GM18861 (cell line): ENCODE measurements around the gene CTIF.

ENCODE experiments used
- ATAC-seq: cut with Tn5 transposase; IDR thresholded peaks from one replicate; pipeline ENCODE4 v1.9.1; 2021; ENCODE audit not compliant: unreplicated experiment

Gene CTIF

GRCh38 chr18:48573632-48574283, 34.9 kb downstream of the CTIF start:
- ATAC-seq = no peak

- no peak for ATAC-seq
Measured at GRCh38 chr18:48574667-48575300, 36.0 kb downstream of the CTIF start.

- ATAC-seq = no peak
Measured at GRCh38 chr18:48575301-48575657, 36.4 kb downstream of the CTIF start.

GRCh38 chr18:48575658-48576456, 37.0 kb downstream of the CTIF start:
- no peak for ATAC-seq

GRCh38 chr18:48576457-48576771, 37.6 kb downstream of the CTIF start:
- no peak for ATAC-seq

- no peak for ATAC-seq
Measured at GRCh38 chr18:48577478-48578190, 38.8 kb downstream of the CTIF start.

GRCh38 chr18:48578289-48578688, 39.5 kb downstream of the CTIF start:
- no peak for ATAC-seq

- no peak for ATAC-seq
Measured at GRCh38 chr18:48580066-48580465, 41.2 kb downstream of the CTIF start.

- ATAC-seq = no peak
Measured at GRCh38 chr18:48580782-48581181, 42.0 kb downstream of the CTIF start.

- ATAC-seq = no peak
Measured at GRCh38 chr18:48581206-48581605, 42.4 kb downstream of the CTIF start.

GRCh38 chr18:48581941-48582340, 43.1 kb downstream of the CTIF start:
- ATAC-seq = no peak

GRCh38 chr18:48582946-48583345, 44.1 kb downstream of the CTIF start:
- ATAC-seq = no peak

- ATAC-seq = no peak
Measured at GRCh38 chr18:48583573-48583972, 44.7 kb downstream of the CTIF start.

GRCh38 chr18:48589797-48590519, 51.1 kb downstream of the CTIF start:
- ATAC-seq = no peak

- ATAC-seq = no peak
Measured at GRCh38 chr18:48590678-48591077, 51.8 kb downstream of the CTIF start.

GRCh38 chr18:48592540-48593171, 53.8 kb downstream of the CTIF start:
- no peak for ATAC-seq

GRCh38 chr18:48594471-48595094, 55.8 kb downstream of the CTIF start:
- no peak for ATAC-seq

- ATAC-seq = no peak
Measured at GRCh38 chr18:48595703-48596218, 56.9 kb downstream of the CTIF start.

GRCh38 chr18:48597110-48597509, 58.3 kb downstream of the CTIF start:
- ATAC-seq = no peak

GRCh38 chr18:48597671-48598070, 58.8 kb downstream of the CTIF start:
- no peak for ATAC-seq
